Fibroblast of pulmonary artery (primary cell): ENCODE results near the gene CCDC57.

Experiments used
- DNase-seq: peaks from one replicate; pipeline ENCODE4 v3.0.0-alpha.2; 2010; ENCODE audit warnings: low read depth
- H3K4me3 ChIP-seq: replicated peaks from 2 replicates; pipeline ENCODE4 v1.5.1; 2011; ENCODE audit warnings: low read depth, mild to moderate bottlenecking, control low read depth, low read length, moderate library complexity
- TF ChIP-seq, protein P1 (sequence below): IDR thresholded peaks from 2 replicates; pipeline ENCODE4 v1.5.1; 2011; ENCODE audit warnings: mild to moderate bottlenecking, control low read depth, low read length, inconsistent platforms; ENCODE audit errors: missing control alignments

The CCDC57 gene

GRCh38 chr17:82201498-82201910, 11.1 kb downstream of the CCDC57 start:
- TF ChIP-seq, protein P1, sequence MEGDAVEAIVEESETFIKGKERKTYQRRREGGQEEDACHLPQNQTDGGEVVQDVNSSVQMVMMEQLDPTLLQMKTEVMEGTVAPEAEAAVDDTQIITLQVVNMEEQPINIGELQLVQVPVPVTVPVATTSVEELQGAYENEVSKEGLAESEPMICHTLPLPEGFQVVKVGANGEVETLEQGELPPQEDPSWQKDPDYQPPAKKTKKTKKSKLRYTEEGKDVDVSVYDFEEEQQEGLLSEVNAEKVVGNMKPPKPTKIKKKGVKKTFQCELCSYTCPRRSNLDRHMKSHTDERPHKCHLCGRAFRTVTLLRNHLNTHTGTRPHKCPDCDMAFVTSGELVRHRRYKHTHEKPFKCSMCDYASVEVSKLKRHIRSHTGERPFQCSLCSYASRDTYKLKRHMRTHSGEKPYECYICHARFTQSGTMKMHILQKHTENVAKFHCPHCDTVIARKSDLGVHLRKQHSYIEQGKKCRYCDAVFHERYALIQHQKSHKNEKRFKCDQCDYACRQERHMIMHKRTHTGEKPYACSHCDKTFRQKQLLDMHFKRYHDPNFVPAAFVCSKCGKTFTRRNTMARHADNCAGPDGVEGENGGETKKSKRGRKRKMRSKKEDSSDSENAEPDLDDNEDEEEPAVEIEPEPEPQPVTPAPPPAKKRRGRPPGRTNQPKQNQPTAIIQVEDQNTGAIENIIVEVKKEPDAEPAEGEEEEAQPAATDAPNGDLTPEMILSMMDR = no peak
- no peak overlapping the region for H3K4me3 ChIP-seq
- no peak for DNase-seq

DNA sequence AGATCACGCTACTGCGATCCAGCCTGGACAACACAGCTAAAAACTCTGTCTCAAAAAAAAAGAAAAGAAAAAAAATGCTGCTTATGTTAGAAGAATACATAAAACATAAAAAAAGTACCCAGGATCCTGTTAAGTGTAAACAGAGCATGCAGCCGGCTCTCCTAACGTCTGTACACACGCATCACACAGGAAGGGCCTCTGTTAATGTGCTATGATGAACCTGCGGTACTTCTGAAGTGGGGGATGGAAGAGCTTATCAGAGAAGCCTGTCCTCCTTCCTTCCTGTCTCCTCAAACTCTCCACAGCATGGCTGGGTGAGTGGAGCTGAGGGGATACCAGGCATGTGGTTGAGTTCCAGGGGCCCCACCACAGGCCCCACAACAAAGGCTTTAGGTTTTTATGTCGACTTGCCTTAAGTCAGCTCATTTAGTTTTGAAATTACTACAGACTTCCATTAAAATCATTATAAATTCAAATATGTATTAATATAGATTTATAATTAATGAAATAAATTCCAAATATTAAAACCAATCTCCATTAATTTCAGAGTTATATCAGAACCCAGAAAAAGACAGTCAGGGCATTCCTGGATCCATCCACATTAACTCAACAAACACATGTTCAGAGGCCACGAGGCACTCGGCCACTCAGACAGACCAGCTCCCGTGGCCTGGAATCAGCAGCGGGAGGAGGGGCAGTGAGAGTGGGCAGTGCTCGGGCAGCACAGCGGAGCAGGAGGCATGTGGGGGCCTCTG, 11.7 kb downstream of the CCDC57 start:
- no peak for DNase-seq
- TF ChIP-seq, protein P1 = no peak
- no peak overlapping the region for H3K4me3 ChIP-seq

DNA sequence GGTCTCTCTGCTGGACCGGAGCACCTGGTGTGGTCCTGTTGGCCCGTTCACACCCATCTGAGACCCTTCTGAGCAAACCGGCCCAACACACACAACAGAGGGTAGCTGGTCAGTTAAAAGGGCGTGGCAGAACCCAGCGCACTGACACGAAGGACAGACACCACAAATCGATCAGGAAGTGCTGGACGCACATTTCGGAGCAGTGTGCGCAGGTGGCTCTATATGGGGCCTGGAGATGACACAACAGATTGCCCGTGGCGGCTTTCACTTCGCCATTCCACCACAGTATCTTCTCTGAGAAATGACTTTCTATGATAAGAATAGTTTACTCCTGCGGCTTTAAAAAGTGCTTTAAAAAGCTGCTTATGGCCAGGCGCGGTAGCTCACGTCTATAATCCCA, 12.5 kb downstream of the CCDC57 start:
- H3K4me3 ChIP-seq = no peak overlapping the region
- DNase-seq = no peak
- TF ChIP-seq, protein P1 = no peak

DNA sequence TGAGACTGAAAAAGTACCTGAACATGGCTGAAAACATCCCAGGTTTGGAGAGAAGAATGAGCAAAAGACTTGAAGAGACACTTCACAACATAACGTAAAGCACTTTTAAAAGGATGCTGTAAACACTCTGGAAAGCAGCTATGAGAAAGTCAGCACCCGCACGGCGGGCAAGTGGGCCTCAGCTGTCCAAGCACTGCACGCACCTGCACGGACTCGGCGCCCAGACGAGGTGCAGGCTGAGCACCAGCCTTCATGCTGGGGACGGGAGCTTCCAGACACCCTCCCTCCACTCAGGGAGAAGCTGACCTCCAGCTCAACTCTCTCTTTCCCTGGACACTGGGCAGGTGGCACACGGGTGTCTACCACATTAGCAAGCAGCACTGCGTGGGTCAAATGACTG, 13.1 kb downstream of the CCDC57 start:
- TF ChIP-seq, protein P1 = no peak
- H3K4me3 ChIP-seq = no peak overlapping the region
- DNase-seq = no peak

DNA sequence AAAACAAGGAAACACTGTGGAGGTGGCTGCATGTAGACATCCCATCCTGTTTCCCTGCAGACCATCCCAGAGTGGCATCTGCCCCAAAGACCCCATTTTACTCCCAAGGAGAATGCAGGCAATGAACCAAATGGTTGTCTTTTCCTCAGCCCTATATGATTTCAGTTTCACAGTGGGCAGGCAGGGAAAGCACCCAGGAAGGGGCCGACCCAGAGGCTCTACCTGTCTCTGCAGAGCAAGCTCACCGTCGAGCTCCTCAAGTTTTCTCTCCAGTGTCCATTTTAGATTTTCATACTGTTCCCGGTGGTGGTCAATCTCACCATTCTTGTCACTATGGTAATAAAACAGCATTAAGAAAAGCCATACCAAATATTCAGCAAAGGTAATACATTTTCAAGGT, 14.6 kb downstream of the CCDC57 start:
- H3K4me3 ChIP-seq = no peak overlapping the region
- DNase-seq = no peak
- TF ChIP-seq, protein P1 = no peak

- DNase-seq = no peak
- H3K4me3 ChIP-seq = no peak overlapping the region
- TF ChIP-seq, protein P1 = no peak
These were observed 16.7 kb downstream of the CCDC57 start for GRCh38 chr17:82195675-82196672.
